ENCODE data around the gene RXRA.

Gene RXRA

GRCh38 chr9:134385915-134386314 lies 59.7 kb downstream of the RXRA start:
- no peak for TF ChIP-seq POLR2AphosphoS5 (IDR thresholded peaks at IDR 0.05; ENCODE audit: low read depth)
- TF ChIP-seq SPI1 (IDR thresholded peaks at IDR 0.05; ENCODE audit: borderline replicate concordance, low read depth): peak; percentile 79
- Histone ChIP-seq H3K27ac (replicated peaks) (peak overlapping the region; percentile 18; the same call in 1 of the 2 replicates), H3K4me3 (replicated peaks; ENCODE audit: insufficient read depth, low read length) (no peak overlapping the region), H3K27me3 (ENCODE audit: insufficient read depth, poor library complexity, severe bottlenecking) (no peaks in the 10 kb centered on the region)
- peak in 1 of 2 experiments; percentile 71 for DNase-seq (ENCODE audit: low read depth in 1 of 2, low spot score in 1 of 2)

GRCh38 chr9:134386951-134387831 lies 60.9 kb downstream of the RXRA start:
- TF ChIP-seq POLR2AphosphoS5 (IDR thresholded peaks at IDR 0.05; ENCODE audit: low read depth) (no peak), SPI1 (IDR thresholded peaks at IDR 0.05; ENCODE audit: borderline replicate concordance, low read depth) (no peak), REST (IDR thresholded peaks at IDR 0.05; ENCODE audit: insufficient replicate concordance, low read depth) (no peak)
- no peak overlapping the region for H3K4me3 ChIP-seq (replicated peaks; ENCODE audit: insufficient read depth, low read length)
- no peak for DNase-seq (ENCODE audit: low read depth in 1 of 2, low spot score in 1 of 2)
- H3K27ac ChIP-seq (replicated peaks): no peak overlapping the region
- no peaks in the 10 kb centered on the region for H3K27me3 ChIP-seq (ENCODE audit: insufficient read depth, poor library complexity, severe bottlenecking)

- H3K27ac ChIP-seq (replicated peaks): no peak overlapping the region
- TF ChIP-seq CTCF (IDR thresholded peaks at IDR 0.05; ENCODE audit: insufficient read depth, low read length) (no peak), POLR2AphosphoS5 (IDR thresholded peaks at IDR 0.05; ENCODE audit: low read depth) (no peak), GABPA (IDR thresholded peaks at IDR 0.05; ENCODE audit: low read depth) (no peak), SPI1 (IDR thresholded peaks at IDR 0.05; ENCODE audit: borderline replicate concordance, low read depth) (no peak), REST (IDR thresholded peaks at IDR 0.05; ENCODE audit: insufficient replicate concordance, low read depth) (no peak)
- no peaks in the 10 kb centered on the region for H3K27me3 ChIP-seq (ENCODE audit: insufficient read depth, poor library complexity, severe bottlenecking)
- no peak for DNase-seq (ENCODE audit: low read depth in 1 of 2, low spot score in 1 of 2)
- H3K4me3 ChIP-seq (replicated peaks; ENCODE audit: insufficient read depth, low read length): no peak overlapping the region
Measured at GRCh38 chr9:134388289-134388808, 62.1 kb downstream of the RXRA start.

- H3K27ac ChIP-seq (replicated peaks): no peak overlapping the region
- DNase-seq (ENCODE audit: low read depth in 1 of 2, low spot score in 1 of 2): no peak
- no peak for TF ChIP-seq REST (IDR thresholded peaks at IDR 0.05; ENCODE audit: insufficient replicate concordance, low read depth)
- no peak for TF ChIP-seq SPI1 (IDR thresholded peaks at IDR 0.05; ENCODE audit: borderline replicate concordance, low read depth)
- no peak for TF ChIP-seq CTCF (IDR thresholded peaks at IDR 0.05; ENCODE audit: insufficient read depth, low read length)
- no peak for TF ChIP-seq GABPA (IDR thresholded peaks at IDR 0.05; ENCODE audit: low read depth)
- H3K27me3 ChIP-seq (ENCODE audit: insufficient read depth, poor library complexity, severe bottlenecking): no peaks in the 10 kb centered on the region
- no peak overlapping the region for H3K4me3 ChIP-seq (replicated peaks; ENCODE audit: insufficient read depth, low read length)
Measured at GRCh38 chr9:134388976-134389375, 62.7 kb downstream of the RXRA start.
